GM12864 (cell line): ENCODE results near the gene OR51M1.
"Not testable (repeated sequence)": the region's sequence is repeated elsewhere in the genome, so short reads cannot be mapped to it uniquely, and the experiment has no call there.

Experiments used
- DNase-seq: peaks from one replicate; pipeline ENCODE4 v3.0.0-alpha.2; 2011; ENCODE audit warnings: low read depth
- H3K4me3 ChIP-seq: 2 replicates; pipeline ENCODE4 v1.5.1; 2011; ENCODE audit warnings: mild to moderate bottlenecking, low read depth, low read length, control low read depth
- TF ChIP-seq, protein P1 (sequence below): IDR thresholded peaks from 2 replicates; pipeline ENCODE4 v1.5.1; 2011; ENCODE audit warnings: low read depth, mild to moderate bottlenecking, moderate library complexity, low read length, control low read depth, inconsistent platforms; ENCODE audit errors: missing control alignments

Gene OR51M1

DNA sequence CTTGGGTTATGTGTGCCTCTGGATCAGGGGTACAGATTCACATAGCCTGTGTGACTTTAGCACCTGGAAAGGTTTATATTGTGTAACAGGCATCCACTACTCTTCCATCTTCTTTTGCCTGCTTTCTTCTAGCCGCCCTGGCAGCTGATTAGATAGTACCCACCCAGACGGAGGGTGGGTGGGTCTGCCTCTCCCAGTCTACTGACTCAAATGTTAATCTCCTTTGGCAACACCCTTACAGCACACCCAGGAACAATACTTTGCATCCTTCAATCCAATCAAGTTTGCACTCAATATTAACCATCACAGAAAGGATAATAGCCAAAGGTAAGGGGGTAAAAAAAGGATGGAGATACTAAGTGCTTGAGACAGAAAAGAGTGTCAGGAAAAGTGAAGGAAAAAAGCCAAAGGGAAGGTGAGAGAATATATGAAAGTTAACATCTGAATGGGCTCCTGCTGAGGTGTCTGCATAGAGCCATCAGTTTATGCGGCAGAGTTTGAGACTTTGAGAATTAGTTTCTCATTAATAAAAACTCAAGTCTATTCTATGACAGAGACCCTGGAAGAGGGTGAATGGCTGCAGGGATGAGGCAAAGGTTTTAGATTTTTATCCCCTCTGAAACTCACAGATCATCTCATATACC is 34.9 kb upstream of the OR51M1 start:
- H3K4me3 ChIP-seq, result no peak overlapping the region
- TF ChIP-seq, protein P1, sequence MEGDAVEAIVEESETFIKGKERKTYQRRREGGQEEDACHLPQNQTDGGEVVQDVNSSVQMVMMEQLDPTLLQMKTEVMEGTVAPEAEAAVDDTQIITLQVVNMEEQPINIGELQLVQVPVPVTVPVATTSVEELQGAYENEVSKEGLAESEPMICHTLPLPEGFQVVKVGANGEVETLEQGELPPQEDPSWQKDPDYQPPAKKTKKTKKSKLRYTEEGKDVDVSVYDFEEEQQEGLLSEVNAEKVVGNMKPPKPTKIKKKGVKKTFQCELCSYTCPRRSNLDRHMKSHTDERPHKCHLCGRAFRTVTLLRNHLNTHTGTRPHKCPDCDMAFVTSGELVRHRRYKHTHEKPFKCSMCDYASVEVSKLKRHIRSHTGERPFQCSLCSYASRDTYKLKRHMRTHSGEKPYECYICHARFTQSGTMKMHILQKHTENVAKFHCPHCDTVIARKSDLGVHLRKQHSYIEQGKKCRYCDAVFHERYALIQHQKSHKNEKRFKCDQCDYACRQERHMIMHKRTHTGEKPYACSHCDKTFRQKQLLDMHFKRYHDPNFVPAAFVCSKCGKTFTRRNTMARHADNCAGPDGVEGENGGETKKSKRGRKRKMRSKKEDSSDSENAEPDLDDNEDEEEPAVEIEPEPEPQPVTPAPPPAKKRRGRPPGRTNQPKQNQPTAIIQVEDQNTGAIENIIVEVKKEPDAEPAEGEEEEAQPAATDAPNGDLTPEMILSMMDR, result no peak
- DNase-seq, result no peak

DNA sequence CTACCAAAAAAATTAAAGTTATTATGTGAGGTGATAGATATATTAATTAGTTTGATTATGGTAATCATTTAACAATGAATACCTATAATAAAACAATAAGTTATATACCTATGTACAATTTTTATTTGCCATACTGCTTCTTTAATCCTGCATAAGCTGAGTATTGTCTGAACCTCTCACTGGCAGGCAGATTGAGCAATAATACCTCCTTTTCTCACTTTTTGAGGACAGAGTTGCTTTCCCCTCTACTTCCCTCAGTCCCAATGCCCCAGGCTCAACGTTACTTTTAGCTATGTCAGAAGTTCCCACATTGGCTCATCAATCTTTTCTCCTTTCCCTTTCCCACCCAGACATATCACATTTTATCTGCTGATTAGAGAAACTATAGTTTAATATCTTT is 34.1 kb upstream of the OR51M1 start:
- DNase-seq, result no peak
- TF ChIP-seq, protein P1, result no peak
- H3K4me3 ChIP-seq, result no peak overlapping the region

DNA sequence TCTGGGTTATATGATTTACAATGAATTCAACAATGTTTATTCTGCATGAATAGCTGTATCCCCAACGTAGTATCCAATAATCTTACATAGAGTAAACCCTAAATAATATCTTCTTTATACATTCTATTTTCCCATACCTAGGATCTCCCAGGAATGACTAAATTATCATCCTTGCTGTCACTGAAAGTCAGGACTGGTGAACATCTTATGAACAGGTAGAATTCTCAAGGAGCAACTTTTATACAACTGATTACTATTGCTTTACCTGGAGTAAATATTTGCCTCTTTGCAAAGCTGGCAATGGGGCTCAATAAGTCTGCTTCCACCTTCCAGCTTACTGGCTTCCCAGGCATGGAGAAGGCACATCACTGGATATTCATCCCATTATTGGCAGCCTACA is 32.4 kb upstream of the OR51M1 start, which contains the start of gene OR51B6:
TSS of gene OR51B6 (plus strand) at position 301 of the 400 bp plus-strand sequence. CDS start at position 301, 0 bp downstream.
- no peak within 1 kb of the TSS for H3K4me3 ChIP-seq
- TF ChIP-seq, protein P1, result no peak
- DNase-seq, result no peak

DNA sequence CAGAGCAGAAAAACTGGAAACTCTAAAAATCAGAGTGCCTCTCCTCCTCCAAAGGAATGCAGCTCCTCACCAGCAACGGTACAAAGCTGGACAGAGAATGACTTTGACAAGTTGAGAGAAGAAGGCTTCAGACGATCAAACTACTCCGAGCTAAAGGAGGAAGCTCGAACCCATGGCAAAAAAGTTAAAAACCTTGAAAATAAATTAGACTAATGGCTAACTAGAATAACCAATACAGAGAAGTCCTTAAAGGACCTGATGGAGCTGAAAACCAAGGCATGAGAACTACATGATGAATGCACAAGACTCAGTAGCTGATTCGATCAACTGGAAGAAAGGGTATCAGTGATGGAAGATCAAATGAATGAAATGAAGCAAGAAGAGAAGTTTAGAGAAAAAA is 27.6 kb upstream of the OR51M1 start:
- H3K4me3 ChIP-seq, DNase-seq: not testable (repeated sequence)

DNA sequence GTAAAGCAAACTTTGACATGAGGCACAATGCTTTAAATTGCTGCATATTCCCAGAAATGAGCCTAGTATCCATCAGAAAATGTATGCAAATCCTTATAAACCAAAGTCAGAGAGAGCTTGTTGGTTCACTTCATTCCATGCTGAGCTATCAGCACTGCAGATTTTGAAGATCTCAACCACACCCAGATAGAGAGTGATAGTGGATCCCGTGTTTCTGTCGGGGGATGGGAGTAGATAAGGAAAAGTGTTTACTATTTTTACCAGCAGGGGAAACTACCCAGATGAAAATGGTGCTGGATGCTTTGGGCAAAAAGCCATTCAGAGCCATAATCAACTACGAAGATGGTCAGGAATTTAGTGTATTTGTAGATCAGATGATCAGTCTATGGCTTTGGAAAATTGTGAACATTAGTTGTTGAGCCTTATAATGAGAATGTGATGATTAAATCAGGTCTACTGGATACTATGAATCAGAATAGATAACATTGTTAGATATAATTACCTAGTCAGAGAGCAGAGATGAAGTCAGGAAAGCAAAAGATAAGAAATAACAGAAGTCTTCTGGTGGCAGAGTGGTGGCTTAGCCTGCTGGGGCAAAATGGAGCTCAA is 21.5 kb upstream of the OR51M1 start:
- TF ChIP-seq, protein P1, result no peak
- no peak for DNase-seq
- no peak overlapping the region for H3K4me3 ChIP-seq

DNA sequence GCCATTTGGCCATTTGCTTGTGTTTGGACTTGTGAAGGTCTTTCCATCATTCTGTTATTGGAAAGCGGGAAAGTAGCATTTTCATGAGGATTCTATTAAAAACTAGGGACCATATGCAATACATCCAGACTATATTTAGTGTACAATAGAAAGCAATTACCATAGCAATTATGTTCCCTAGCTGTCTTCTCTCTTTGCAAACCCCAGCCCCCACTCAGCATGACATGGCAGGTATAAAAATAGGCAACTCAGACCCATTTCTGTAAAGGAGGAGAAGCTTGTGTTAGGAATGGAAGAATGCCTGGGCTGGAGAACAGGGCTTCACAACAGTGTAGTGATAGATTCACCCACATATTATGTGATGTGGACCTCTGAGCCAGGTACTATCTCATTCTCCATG is 19.9 kb upstream of the OR51M1 start:
- no peak for DNase-seq
- TF ChIP-seq, protein P1, result no peak
- H3K4me3 ChIP-seq, result no peak overlapping the region

DNA sequence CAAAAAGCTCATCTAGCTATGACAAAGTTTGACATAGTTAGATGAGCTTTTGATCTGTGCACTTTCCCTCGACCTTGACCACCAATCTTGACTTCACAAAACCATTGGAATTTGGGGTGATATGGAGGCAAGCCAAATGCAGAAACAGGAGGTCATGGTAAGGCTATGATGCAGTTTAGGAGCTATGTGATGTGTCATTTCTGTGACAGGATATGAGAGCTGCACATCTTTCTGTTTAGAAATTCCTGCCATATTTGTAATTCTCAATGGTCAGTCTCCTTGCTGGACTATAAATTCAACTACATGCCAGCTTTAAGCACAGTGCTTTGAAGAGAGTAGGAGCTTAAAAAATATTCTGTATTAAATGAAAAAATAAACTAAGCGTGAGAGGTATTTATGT is 19.4 kb upstream of the OR51M1 start:
- no peak for DNase-seq
- no peak overlapping the region for H3K4me3 ChIP-seq
- TF ChIP-seq, protein P1, result no peak

DNA sequence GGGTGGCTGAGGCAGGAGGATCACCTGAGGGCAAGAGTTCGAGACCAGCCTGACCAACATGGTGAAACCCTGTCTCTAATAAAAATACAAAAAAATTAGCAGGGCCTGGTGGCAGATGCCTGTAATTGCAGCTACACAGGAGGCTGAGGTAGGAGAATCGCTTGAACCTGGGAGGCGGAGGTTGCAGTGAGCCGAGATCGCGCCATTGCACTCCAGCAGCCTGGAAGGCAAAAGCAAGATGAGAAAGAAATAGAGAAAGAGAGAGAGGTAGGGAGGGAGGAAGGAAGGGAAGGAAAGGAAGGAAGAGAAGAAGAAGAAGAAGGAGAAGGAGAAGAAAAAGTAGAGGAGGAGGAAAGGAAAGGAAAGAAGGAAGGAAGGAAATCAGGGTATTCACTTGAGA is 17.2 kb upstream of the OR51M1 start:
- H3K4me3 ChIP-seq, DNase-seq: not testable (repeated sequence)
